22Rv1 (cell line): Measurements from ENCODE around the gene SMCHD1.

Experiments used
- ZFX ChIP-seq: fragments of 450-650 bp; IDR thresholded peaks from 2 replicates; pipeline ENCODE4 v1.6.1; 2017; ENCODE audit warnings: antibody characterized with exemption, borderline replicate concordance
- TF ChIP-seq, protein P1 (sequence below): fragments of 450-650 bp; IDR thresholded peaks from 2 replicates; pipeline ENCODE4 v1.5.1; 2017; ENCODE audit warnings: mild to moderate bottlenecking

- TF ChIP-seq, protein P1, sequence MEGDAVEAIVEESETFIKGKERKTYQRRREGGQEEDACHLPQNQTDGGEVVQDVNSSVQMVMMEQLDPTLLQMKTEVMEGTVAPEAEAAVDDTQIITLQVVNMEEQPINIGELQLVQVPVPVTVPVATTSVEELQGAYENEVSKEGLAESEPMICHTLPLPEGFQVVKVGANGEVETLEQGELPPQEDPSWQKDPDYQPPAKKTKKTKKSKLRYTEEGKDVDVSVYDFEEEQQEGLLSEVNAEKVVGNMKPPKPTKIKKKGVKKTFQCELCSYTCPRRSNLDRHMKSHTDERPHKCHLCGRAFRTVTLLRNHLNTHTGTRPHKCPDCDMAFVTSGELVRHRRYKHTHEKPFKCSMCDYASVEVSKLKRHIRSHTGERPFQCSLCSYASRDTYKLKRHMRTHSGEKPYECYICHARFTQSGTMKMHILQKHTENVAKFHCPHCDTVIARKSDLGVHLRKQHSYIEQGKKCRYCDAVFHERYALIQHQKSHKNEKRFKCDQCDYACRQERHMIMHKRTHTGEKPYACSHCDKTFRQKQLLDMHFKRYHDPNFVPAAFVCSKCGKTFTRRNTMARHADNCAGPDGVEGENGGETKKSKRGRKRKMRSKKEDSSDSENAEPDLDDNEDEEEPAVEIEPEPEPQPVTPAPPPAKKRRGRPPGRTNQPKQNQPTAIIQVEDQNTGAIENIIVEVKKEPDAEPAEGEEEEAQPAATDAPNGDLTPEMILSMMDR: no peak
- TF ChIP-seq ZFX: no peak
Observed at GRCh38 chr18:2642771-2643170, 12.8 kb upstream of the SMCHD1 start.
